Effector CD4-positive, alpha-beta T cell (primary cell): ENCODE data around the gene SLC4A4.

Source experiments
- DNase-seq: peaks from one replicate; pipeline ENCODE4 v3.0.0-alpha.2; 2020

The SLC4A4 gene

DNA sequence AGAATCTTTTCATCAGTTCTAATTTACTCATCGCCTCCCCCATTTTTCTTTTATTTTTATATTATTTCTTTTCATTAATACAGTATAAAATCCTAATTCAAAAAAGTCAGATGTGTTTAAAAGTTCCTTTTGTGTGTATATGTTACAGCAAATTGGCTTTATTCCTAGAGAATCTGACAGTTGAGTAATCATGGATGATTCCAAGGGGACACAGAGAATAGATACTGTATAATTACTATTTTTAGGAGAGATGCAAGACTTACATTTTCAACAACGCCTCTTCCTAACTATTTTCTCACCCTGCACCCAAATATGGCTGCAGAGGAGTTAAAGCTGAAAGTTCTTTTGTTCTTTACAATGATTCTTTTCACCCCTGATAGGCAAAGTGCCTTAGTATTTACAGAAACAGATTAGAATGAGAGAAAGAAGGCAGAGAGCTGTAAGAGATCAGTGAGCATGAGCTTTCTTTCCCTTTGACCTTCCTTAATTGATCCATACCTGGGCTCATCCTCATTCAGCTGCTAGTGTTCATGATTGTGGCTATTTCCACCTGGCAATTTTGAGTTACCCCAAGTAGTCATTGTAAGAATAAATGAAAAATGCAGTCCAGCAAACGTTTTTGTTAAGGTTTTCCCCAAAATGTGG is 210.8 kb downstream of the SLC4A4 start:
- no peak for DNase-seq

- no peak for DNase-seq
Observed at GRCh38 chr4:71550220-71551165, 211.7 kb downstream of the SLC4A4 start.

DNA sequence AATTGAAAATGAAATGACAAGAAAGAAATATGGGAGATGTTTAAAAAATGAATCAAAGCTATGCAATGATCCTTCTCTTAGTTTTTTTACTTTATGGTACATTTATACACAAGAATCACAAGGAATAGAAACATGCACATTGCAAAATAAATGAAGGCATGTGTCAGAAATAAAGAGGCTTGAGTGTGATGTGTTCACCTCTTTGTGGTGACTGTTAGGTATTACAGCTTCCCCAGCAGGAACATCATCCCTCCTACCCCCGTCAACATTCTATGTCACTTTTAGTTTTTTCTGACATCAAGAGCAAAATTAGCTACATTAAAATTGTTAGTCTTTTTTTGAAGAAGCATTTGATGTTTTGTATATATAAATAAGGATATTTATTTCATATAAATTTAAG is 214.8 kb downstream of the SLC4A4 start:
- DNase-seq, result no peak

- DNase-seq, result no peak
Observed at GRCh38 chr4:71554025-71554424, 215.2 kb downstream of the SLC4A4 start.

DNA sequence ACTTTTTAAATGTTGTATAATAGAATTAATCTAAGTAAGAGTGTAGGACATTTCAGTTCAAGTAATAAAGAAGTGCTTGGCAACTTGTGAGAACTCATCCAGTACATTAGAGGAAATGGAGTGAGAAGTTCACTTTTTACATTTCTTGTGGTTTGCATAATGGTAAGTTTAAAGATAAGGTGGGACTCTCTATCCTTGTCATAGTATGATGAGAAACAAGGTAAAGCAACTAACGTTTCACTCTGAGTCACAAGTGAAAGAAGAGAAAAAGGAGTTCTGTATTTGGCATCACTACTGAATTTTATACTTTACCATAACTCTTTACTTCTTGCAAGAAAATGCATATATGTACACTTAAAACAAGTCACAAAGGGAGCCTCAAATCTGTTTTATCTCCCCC is 219.4 kb downstream of the SLC4A4 start:
- no peak for DNase-seq

- DNase-seq, result no peak
Observed at GRCh38 chr4:71559957-71560571, 221.2 kb downstream of the SLC4A4 start.

DNA sequence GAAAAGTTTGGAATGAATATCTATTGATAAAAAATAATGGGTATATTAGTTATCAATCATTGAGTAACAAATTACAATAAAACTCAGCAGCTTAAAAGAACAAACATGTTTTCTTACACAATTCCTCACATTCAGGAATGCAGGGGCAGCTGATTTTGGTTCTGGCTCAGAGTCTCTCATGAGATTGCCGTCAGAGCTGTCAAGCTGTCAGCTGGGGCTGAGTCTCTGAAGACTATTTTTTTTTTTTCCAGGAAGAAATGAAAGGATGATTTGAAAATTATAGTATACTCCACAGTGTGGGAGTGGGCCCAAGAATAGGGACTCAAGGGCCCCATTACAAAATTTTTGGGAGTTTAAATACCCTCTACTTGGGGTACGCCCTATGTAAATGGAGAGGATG is 226.0 kb downstream of the SLC4A4 start:
- DNase-seq, result no peak

DNA sequence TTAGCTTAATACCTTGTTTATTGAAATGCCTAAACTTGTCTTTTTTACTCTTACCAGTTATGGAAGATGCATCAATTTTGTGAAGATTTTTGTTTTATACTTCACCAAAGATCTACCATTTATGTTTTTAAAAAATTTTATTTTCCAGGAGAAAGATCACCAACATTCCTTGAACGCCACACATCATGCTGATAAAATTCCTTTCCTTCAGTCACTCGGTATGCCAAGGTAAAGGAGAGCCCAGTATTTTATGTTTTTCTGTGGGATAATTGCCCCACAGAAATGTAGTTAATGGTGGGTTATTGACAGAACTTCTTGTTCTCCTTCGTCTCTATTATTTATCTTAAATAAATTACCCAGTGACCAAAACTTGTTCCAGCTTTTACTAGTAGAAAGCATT is 228.0 kb downstream of the SLC4A4 start:
- DNase-seq, result no peak

GRCh38 chr4:71568131-71568530 is 229.3 kb downstream of the SLC4A4 start:
- DNase-seq, result no peak

DNA sequence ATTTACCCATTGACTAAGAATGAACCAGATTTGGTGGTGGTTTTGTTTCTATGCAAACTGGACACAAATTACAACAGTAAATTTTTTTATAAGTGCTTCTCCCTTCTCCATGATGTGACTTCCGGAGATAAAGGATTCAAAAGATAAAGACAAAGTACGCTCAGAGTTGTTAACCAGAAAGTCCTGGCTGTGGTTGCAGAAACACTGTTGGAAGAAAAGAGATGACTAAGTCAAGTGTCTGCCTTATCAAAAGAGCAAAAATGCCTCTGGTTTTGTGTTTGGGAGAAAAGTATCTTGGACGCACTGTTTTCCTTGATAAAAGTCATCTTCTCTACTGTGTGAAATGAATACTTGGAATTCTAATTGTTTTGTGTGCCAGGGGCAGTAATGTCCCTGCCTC is 231.7 kb downstream of the SLC4A4 start:
- no peak for DNase-seq

DNA sequence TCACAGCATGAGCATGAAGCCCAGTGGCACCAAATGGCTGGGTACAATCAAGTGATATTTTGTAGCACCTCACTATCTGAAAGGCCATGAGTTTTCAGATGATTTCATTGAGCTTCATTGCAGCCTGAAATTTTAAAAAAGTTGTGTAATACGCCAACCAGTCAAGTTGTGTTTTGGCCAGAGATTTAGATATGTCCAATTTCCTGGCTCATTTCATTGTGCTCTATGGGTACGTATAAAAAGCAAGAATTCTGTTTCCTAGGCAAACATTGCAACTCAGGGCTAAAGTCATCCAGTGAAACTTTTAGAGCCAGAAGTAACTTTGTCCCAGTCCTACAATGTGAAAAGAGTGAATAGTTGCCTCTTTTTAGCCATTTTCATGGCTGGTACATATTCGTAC is 232.5 kb downstream of the SLC4A4 start:
- no peak for DNase-seq

DNA sequence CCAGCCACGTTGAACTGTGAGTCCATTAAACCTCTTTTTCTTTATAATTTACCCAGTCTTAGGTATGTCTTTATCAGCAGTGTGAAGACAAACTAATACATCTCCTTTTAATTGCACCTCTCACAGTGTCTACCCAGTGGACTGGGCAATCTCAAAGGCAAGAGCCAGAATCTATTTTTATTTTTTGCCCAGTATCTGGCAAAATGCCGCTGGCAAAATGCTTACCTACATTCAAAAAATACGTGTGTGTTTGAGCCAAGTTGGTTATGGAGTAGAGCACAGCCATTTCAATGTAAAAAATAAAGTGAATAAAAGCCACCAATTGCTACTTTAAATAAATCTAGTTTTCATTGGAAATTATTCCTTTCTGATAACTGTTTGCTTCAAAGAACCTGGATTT is 245.2 kb downstream of the SLC4A4 start:
- DNase-seq, result no peak

DNA sequence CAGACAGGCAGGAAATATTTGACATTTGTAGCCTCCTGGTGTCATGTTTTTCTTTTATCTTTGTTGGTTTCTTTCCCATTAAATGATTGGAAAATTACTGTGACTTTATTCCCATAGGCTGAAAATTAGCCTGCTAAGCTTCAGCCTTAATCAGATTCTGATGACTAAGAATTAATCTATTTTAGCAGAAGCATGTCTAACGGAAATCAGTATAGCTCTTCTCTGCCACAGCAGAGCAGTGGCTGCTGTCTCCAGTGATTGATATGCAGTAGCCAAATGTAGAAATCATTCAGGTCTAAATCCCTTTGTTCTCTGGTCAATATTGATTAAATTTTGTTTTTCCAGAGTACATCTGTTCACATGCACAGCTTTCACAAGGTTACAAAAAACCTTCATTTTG is 245.8 kb downstream of the SLC4A4 start:
- no peak for DNase-seq

DNA sequence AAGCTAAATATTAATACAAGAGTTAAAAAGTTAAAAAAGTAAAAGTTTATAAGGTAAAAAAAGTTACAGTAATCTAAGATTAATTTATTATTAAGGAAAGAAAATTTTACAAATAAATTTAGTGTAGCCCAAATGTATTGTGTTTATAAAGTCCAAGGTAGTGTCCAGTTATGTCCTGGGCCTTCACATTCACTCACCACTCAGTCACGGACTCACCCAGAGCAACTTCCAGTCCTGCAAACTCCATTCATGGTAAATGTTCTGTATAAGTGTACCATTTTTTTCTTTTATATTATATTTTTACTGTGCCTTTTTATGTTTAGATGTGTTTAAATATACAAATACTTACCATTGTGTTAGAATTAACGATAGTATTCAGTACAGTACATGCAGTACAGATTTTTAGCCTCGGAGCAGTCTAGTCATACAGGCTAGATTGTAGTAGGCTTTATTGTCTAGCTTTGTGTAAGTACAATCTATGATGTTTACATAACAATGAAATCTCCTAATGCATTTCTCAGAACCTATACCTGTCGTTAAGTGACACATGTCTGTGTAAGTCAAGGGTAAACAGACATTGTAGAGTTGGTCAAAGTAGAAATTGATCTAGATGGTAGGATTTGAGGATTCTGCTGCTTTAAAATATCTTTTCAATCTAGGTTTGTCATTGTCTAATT is 247.4 kb downstream of the SLC4A4 start:
- DNase-seq, result no peak

DNA sequence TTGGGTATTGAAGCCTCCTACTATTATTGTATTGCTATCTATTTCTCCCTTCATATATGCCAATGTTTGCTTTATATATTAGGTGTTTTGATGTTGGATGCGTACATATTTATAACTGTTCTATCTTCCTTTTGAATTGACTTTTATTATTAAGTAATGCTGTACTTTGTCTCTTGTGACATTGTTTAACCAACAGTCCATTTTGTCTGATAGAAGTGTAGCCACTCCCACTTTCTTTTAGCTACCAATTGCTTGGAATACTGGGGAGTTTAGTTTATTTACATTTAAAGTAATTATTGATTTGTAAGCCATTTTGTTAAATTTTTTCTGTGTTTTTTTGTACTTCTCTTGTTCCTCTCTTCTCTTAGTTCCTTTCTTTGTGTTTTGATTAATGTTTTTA is 249.2 kb downstream of the SLC4A4 start:
- no peak for DNase-seq

GRCh38 chr4:71592793-71593192 is 254.0 kb downstream of the SLC4A4 start:
- no peak for DNase-seq

DNA sequence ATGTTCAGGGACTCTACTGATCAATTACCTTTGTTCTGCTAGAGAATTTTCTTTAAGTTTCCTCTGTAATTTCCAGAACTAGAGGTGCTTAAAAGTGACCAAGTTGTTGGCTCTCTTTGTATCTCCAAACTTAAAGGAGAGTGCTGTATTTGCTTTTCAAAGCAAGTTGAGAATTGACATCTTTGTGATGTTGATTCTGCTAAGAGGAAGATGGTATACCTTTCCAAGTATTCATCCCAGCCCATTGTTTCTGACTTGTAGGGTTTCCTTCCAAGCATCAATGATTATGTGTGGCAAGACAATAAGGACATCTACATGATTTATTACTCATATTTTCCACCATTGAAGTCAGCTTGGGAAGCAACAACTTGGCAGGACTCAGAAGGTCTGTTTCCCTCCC is 254.5 kb downstream of the SLC4A4 start:
- DNase-seq, result no peak

- no peak for DNase-seq
Observed at GRCh38 chr4:71595576-71596108, 256.8 kb downstream of the SLC4A4 start.

- no peak for DNase-seq
Observed at GRCh38 chr4:71599578-71599977, 260.8 kb downstream of the SLC4A4 start.

GRCh38 chr4:71602289-71602900 is 263.6 kb downstream of the SLC4A4 start:
- DNase-seq, result no peak

GRCh38 chr4:71604785-71605184 is 266.0 kb downstream of the SLC4A4 start:
- DNase-seq, result no peak

- DNase-seq, result no peak
Observed at GRCh38 chr4:71607109-71607508, 268.3 kb downstream of the SLC4A4 start.
